NCI-H2196 (cell line): Measurements from ENCODE around the gene DNMT3B.
"Not testable (repeated sequence)": the region's sequence is repeated elsewhere in the genome, so short reads cannot be mapped to it uniquely, and the experiment has no call there.

ENCODE experiments used
- DNase-seq: peaks from one replicate; lab custom pipeline; 2025; ENCODE audit not compliant: unreplicated experiment; lab: John Stamatoyannopoulos, UW

The DNMT3B gene

GRCh38 chr20:32789896-32790750 is 27.9 kb downstream of the DNMT3B start:
- peak; percentile 79 for DNase-seq

- DNase-seq: no peak
These were observed 28.5 kb downstream of the DNMT3B start for GRCh38 chr20:32790751-32791057.

GRCh38 chr20:32792316-32792715 is 30.1 kb downstream of the DNMT3B start:
- DNase-seq: no peak

GRCh38 chr20:32792731-32793458 is 30.7 kb downstream of the DNMT3B start:
- no peak for DNase-seq

GRCh38 chr20:32796383-32796948 is 34.3 kb downstream of the DNMT3B start:
- no peak for DNase-seq

- DNase-seq: no peak
These were observed 34.8 kb downstream of the DNMT3B start for GRCh38 chr20:32796981-32797451.

GRCh38 chr20:32797571-32797970 is 35.4 kb downstream of the DNMT3B start:
- DNase-seq: not testable (repeated sequence)

- no peak for DNase-seq
These were observed 36.1 kb downstream of the DNMT3B start for GRCh38 chr20:32798046-32798981.

GRCh38 chr20:32803092-32803491 is 40.9 kb downstream of the DNMT3B start:
- DNase-seq: no peak

GRCh38 chr20:32804022-32804715 is 42.0 kb downstream of the DNMT3B start:
- no peak for DNase-seq

GRCh38 chr20:32804817-32805216 is 42.6 kb downstream of the DNMT3B start:
- no peak for DNase-seq

- DNase-seq: no peak
These were observed 43.5 kb downstream of the DNMT3B start for GRCh38 chr20:32805721-32806120.

- DNase-seq: no peak
These were observed 44.2 kb downstream of the DNMT3B start for GRCh38 chr20:32806356-32806755.

GRCh38 chr20:32807706-32808105 is 45.5 kb downstream of the DNMT3B start:
- DNase-seq: no peak

- no peak for DNase-seq
These were observed 46.3 kb downstream of the DNMT3B start for GRCh38 chr20:32808438-32808837.

- no peak for DNase-seq
These were observed 47.7 kb downstream of the DNMT3B start for GRCh38 chr20:32809907-32810306.

GRCh38 chr20:32810941-32811340 is 48.8 kb downstream of the DNMT3B start:
- DNase-seq: no peak

- DNase-seq: no peak
These were observed 49.7 kb downstream of the DNMT3B start for GRCh38 chr20:32811886-32812285.

- DNase-seq: peak; percentile 85
These were observed 58.0 kb downstream of the DNMT3B start for GRCh38 chr20:32819992-32820697.
